Kidney (tissue), 14 donors: ENCODE measurements around the gene CCDC127. TPM values are rescaled to one million over a fixed set of nuclear protein-coding genes. Genes with fewer than 3 reads are reported as not detected.

Experiments used
- DNase-seq, 5 donors: peaks; one replicate each; pipeline ENCODE4 v3.0.0-alpha.2; 2013 to 2020
- FAIRE-seq: peaks from 2 replicates; lab custom pipeline; 2012; peaks lifted over from hg19 to GRCh38; lab: Jason Lieb, UNC
- H3K27ac ChIP-seq, 2 donors: one replicate each; pipeline ENCODE4 v1.7.0; 2013; ENCODE audit warnings: low read depth in 2 of 2, low read length in 2 of 2, inconsistent platforms in 1 of 2
- H3K27me3 ChIP-seq: one replicate; pipeline ENCODE4 v1.7.1; 2013; ENCODE audit warnings: low read length, inconsistent platforms; ENCODE audit not compliant: control insufficient read depth, insufficient read depth
- H3K36me3 ChIP-seq, 3 donors: one replicate each; pipeline versions ENCODE4 v1.7.0 to v1.7.1; 2013; ENCODE audit warnings: low read length in 3 of 3, control low read depth in 1 of 3, inconsistent platforms in 1 of 3; ENCODE audit not compliant: insufficient read depth in 3 of 3, control insufficient read depth in 2 of 3
- H3K4me1 ChIP-seq, 3 donors: one replicate each; pipeline versions ENCODE4 v1.7.0 to v1.7.1; 2013; ENCODE audit warnings: low read length in 3 of 3, inconsistent platforms in 1 of 3, low read depth in 1 of 3; ENCODE audit not compliant: control insufficient read depth in 2 of 3, insufficient read depth in 2 of 3
- H3K4me3 ChIP-seq, 3 donors: one replicate each; pipeline versions ENCODE4 v1.7.0 to v1.8.1; 2013; ENCODE audit warnings: low read length in 3 of 3, control low read depth in 1 of 3, inconsistent platforms in 1 of 3
- H3K9ac ChIP-seq, 3 donors: one replicate each; pipeline versions ENCODE4 v1.7.0 to v1.7.1; 2013; ENCODE audit warnings: low read length in 3 of 3, control low read depth in 1 of 3, inconsistent platforms in 1 of 3
- H3K9me3 ChIP-seq, 3 donors: one replicate each; pipeline versions ENCODE4 v1.7.0 to v1.7.1; 2013; ENCODE audit warnings: low read length in 3 of 3, control low read depth in 1 of 3, inconsistent platforms in 1 of 3; ENCODE audit not compliant: control insufficient read depth in 2 of 3, insufficient read depth in 1 of 3
- intact Hi-C: fragments of 100-400 bp; cut with DNase I; formaldehyde crosslinking; loops from one replicate; pipeline ENCODE4 v1.11.1; 2022
- polyA plus RNA-seq: library from polyadenylated mRNA; stranded (reverse); fragments of 350-450 nt; fragmentation: Illumina TruSeq; extraction: RNeasy Lipid Tissue Mini Kit (QIAGEN cat#74804); gene quantifications from one replicate; pipeline ENCODE4 v1.2.3, GENCODE V29; 2014; ENCODE audit warnings: low read depth, low replicate concordance; ENCODE audit not compliant: insufficient read depth
- total RNA-seq: library from RNA; stranded (reverse); fragmentation: NEBNext Ultra II Directional; extraction: Animal tissue kit (Norgen Biotek cat#: 25700); gene quantifications from one replicate; pipeline ENCODE4 v1.2.1, GENCODE V29; 2021
- TF ChIP-seq, protein P1 (sequence below): IDR thresholded peaks from 3 replicates; pipeline ENCODE4 v1.5.1; 2012; ENCODE audit warnings: mild to moderate bottlenecking, moderate library complexity, borderline replicate concordance; ENCODE audit not compliant: insufficient read depth; ENCODE audit errors: extremely low read depth
- donor health status: control.
- donor health status: control.
- donor health status: control.
- donor health status: control.
- donor health status: control.
- donor health status: DM: yes; HTN: yes; CAD: no.
- donor health status: Normal renal cell carcinoma (clear cell type).

CCDC127 gene
- total and polyA plus RNA-seq, 2 donors from 2014 or later: 3.2 to 5.9 TPM

DNA sequence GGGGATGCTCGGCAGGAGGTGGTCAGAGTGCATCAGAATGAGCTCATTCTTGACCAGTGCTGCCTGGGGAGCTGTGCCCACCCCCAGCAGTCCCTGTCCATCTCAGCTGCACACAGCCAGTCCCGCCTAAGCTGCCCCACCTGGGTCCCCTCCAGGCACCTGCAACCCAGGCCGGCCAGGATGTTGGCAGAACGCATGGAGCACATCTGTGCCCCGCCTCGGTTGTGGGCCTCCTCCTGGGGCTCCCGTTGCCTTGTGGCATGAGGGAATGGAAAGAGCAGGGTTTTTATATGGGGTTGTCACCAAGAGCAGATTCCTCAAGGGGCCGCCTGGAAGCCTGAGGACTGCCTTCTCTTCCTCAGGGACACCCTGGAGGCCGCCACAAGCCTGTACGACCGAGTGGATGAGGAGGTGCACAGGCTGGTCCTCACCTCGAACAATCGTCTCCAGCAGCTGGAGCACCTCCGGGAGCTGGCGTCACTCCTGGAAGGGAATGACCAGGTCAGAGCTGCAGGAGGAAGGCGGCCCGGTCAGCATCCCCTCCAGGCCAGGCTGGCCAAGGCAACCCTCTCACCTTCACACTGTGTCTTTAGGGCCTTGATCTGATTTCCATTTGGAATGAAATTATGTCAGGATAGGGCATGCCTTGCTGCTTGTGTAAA, 61.4 kb downstream of the CCDC127 start:
- intact Hi-C loops: no loop called here
- H3K27ac ChIP-seq: no peak overlapping the region
- no peaks in the 10 kb centered on the region for H3K4me1 ChIP-seq
- no peak overlapping the region for H3K9ac ChIP-seq
- no peaks in the 10 kb centered on the region for H3K27me3 ChIP-seq
- no peak for FAIRE-seq
- H3K4me3 ChIP-seq: no peak overlapping the region
- TF ChIP-seq, protein P1, sequence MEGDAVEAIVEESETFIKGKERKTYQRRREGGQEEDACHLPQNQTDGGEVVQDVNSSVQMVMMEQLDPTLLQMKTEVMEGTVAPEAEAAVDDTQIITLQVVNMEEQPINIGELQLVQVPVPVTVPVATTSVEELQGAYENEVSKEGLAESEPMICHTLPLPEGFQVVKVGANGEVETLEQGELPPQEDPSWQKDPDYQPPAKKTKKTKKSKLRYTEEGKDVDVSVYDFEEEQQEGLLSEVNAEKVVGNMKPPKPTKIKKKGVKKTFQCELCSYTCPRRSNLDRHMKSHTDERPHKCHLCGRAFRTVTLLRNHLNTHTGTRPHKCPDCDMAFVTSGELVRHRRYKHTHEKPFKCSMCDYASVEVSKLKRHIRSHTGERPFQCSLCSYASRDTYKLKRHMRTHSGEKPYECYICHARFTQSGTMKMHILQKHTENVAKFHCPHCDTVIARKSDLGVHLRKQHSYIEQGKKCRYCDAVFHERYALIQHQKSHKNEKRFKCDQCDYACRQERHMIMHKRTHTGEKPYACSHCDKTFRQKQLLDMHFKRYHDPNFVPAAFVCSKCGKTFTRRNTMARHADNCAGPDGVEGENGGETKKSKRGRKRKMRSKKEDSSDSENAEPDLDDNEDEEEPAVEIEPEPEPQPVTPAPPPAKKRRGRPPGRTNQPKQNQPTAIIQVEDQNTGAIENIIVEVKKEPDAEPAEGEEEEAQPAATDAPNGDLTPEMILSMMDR: no peak
- no peaks in the 10 kb centered on the region for H3K9me3 ChIP-seq
- no peaks in the 10 kb centered on the region for H3K36me3 ChIP-seq
- peak in 1 of 5 donors; percentile 52 for DNase-seq

DNA sequence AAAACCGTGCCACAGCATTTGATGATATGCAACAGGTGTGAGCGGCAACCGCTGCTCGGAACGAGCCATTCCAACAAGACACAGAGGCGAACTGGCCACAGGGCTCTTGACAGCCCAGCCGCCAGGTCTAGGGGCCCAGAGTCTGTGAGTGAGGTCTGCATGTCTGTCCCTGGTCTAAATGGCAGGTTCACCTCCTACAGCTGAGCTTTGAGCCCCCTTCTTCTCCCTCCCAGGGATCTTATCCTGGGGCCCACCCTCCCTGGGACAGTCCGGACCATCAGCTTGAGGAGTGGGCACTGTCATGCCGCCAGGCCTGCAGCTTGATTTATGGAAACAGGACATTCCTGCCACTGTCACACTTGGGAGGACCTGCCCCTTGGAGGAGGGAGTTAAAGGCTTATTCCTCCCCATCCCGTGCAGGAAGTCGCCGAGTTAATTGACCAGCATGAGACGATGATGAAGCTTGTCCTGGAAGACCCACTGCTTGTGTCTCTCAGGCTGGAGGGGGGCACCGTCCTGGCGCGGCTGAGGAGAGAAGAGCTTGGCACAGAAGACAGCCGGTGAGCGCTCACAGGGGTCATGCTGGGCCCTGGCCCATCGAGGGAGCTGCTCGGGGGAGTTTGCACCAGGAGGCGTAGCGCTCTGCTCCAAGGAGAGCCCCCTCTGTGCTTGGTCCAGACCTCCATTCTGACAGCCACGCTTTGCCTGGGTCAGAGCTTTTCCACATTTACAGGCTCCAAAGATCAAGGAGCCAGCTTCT, 62.1 kb downstream of the CCDC127 start:
- H3K27me3 ChIP-seq: no peaks in the 10 kb centered on the region
- H3K4me1 ChIP-seq: no peaks in the 10 kb centered on the region
- no peak overlapping the region for H3K27ac ChIP-seq
- intact Hi-C loops: no loop called here
- peak; percentile 52 to 84 (median 74) for DNase-seq
- TF ChIP-seq, protein P1: no peak
- no peak for FAIRE-seq
- H3K9ac ChIP-seq: no peak overlapping the region
- H3K4me3 ChIP-seq: no peak overlapping the region
- no peaks in the 10 kb centered on the region for H3K9me3 ChIP-seq
- no peaks in the 10 kb centered on the region for H3K36me3 ChIP-seq

DNA sequence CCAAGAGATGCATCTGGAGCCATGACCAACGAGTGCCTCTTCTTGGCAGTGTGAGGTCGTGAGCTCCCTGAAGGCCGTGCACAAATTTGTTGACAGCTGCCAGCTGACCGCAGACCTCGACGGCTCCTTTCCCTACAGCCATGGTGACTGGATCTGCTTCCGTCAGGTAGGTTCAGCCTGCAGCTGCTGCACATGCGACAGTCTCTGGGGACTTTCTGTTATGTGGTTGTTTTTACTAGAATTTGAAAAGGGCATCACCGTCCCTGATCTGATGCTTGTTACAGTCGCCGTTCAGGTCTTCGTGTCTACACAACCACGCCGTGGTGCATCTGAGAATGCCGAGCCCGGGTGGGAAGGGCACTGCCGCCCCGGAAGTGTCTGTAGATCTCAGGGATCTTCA, 63.1 kb downstream of the CCDC127 start:
- FAIRE-seq (no peak), DNase-seq (peak in 2 of 5 donors; percentile 22 to 37)
- TF ChIP-seq, protein P1: no peak
- H3K4me1 ChIP-seq: no peaks in the 10 kb centered on the region
- no peak overlapping the region for H3K27ac ChIP-seq
- H3K9me3 ChIP-seq: no peaks in the 10 kb centered on the region
- H3K27me3 ChIP-seq: no peaks in the 10 kb centered on the region
- H3K4me3 ChIP-seq: no peak overlapping the region
- intact Hi-C loops: no loop called here
- no peak overlapping the region for H3K9ac ChIP-seq
- H3K36me3 ChIP-seq: no peaks in the 10 kb centered on the region
